GM19193 (cell line): ENCODE results near the gene DDX1.

Source experiments
- POLR2A ChIP-seq: IDR thresholded peaks from 4 replicates; pipeline ENCODE4 v1.6.1; 2011; ENCODE audit not compliant: insufficient read depth, insufficient read length; ENCODE audit errors: extremely low read depth

The DDX1 gene

DNA sequence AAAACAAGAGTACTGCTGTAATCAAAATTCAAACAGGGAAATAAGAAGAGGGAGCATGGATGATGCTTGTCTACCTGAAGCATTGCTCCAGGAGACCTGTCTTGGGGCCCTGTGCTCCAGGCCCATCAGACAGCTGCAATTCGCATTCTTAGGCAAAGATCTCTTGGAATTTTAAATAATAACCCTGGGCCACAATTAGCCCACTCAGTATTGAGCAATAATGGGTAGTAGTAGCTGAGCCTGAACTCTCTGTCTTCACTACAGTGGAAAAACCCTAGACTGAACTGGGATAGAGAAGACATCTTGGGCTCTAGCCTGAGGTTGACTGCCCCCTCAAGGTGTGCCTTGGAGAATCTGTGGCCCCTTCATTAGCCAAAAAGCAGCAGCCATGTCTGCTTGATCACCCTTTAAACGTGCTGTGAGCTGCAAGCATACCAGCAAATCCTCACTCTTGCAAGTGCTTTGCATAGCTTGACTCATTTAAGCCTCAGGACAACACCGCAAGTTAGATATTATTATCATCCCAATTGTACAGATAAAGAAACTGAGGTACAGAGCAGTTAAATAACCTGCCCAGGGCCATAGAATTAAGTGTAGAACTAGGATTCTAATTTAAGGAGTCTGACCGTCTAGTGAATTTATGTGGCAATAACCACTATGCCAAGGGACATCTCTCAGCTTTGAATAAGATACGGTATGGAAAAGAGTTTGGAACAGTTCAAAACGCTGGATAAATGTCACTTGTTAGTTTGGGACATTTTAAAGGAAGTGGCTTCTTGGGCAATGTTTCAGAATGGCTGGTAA is 69.0 kb downstream of the DDX1 start:
- no peak for TF ChIP-seq POLR2A

DNA sequence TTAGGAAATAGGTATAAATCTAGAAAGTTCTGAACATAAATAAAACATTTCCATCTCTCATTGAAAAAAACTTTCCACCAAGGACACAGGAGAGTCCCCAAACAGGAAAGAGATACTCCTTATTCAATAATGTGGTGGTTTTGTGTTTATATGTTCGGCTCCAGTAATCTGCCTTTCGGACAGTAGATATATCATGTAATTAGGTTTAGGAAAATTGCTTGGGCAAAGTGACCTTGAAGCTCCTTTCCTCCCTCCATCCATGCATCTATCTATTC is 69.6 kb downstream of the DDX1 start:
- TF ChIP-seq POLR2A: no peak

DNA sequence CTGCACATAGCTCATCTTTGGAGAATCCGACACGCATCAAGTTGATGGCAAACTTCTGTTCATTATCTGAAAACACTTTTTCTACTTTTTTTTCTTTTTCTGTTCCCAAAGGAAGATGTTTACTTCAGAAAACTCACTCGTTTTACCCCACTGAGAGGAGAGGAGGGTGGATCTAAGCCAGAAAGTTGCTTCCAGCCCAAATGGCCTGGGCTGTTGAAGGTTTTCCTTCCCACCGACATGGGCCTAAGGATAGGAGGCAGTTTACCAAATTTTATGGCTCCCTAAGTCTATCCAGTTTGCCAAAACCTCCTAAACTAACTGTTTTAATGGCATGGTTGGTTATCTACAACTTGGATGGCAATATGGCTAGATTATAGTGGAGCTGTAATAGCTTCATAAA is 70.4 kb downstream of the DDX1 start:
- TF ChIP-seq POLR2A: no peak

DNA sequence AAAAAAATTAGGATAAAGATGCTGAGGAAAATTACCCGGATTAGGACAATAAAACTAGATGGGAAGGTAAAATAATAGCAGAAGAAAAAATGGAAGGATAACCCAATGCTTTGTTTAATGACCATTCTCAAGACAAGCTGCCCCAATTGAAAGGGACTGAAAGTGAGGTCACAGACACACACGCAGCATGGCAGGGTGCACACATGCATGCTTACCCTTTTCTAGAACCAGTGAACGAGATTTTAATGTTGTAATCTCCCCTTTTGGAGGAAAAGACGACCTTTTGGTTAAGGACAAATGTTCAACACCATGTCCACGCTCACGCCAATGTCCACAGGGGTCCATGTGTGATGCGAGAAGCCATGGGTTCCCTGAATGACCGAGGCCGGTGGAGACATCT is 70.9 kb downstream of the DDX1 start:
- no peak for TF ChIP-seq POLR2A

DNA sequence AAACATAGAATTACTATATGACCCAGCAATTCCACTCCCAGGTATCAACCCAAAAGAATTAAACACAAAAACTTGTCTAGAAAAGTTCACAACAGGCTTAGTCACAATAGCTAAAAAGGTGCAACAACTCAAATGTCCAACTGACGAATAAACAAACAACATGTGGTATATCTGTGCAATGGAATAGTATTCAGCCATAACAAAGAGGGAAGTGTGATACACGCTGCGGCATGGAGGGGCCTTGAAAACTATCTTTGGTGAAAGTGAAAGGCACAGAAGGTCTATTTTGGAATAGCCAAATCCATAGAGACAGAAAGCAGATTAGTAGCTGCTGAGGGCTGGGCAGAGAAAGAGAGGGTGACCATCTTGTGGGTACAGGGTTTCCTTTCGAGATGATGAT is 72.1 kb downstream of the DDX1 start:
- no peak for TF ChIP-seq POLR2A

DNA sequence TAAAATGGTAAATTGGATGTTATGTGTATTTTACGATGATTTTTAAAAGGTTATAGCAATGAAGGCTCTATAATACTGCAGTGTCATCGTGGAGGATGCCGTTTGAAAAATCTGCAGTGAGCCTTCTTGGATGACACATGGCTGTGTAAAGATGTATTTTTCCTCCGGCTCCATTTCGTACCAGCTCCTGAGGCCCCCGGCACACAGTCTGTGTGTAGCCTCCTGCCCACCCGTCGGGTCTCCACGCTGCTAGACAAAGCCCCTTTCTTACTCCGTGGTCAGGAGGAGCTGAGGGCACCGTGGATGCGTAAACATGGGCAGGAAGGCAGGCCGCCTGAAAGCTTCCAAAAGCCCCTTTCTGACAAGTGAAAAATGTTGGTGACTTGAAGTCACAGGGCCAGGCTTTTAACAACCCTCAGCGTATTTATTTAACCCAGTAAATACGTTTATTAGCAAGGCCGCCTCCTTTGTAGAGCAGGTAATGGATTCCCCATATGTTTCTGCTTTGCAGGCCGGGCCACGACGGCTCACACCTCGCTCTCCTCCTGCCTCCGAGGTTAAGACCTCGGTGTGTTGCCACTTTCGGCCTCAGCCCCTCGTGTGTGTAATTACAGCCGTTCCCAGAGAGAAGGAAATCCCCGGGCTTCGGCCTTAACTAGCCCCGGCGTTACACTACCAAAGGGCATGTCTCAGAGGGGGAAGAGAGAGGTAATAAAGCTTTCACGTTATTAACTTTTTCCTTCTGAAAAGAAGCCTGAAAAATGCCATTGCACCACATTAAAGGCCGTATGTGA is 72.8 kb downstream of the DDX1 start:
- TF ChIP-seq POLR2A: no peak

DNA sequence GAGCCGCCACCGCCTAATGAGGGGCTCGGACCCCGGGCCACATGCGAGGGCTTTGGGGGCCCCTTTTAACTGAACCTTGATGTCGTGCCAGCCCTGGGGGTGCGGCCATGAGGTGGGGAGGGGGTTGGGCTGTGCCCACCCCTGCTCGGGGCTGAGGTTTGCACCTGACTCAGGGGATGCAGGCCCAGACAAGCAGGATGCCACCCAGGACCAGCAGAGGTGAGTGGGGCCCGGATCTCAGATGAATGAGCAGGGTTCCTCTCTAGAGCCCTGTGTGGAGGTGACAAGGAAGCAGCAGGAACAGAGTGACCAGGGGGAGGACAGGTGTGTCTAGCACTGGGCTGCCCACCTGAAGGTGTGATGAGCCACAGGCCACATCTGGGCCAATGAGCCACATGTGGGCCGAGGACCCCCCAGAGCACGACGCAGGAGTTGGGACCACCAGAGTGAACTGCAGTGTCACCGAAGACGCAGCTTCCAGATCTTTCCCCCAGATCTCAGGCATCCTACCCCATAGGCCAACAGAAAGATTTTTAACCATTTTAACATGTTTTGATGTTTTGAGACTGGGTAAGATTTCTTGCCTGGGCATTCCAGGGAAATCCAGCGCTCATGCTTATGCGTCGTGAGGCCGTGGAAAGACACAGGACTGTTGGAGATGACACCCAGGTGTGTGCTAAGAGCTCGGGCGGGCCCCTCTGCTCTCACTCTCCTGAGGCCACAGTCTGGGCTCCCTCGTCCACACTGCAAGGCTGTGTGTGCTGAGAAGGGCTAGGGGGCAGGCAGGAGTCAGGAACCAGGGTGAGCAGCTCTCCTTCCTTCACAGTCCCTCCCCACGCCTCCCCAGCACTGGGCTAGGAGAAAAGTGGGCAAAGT is 73.6 kb downstream of the DDX1 start:
- TF ChIP-seq POLR2A: no peak

DNA sequence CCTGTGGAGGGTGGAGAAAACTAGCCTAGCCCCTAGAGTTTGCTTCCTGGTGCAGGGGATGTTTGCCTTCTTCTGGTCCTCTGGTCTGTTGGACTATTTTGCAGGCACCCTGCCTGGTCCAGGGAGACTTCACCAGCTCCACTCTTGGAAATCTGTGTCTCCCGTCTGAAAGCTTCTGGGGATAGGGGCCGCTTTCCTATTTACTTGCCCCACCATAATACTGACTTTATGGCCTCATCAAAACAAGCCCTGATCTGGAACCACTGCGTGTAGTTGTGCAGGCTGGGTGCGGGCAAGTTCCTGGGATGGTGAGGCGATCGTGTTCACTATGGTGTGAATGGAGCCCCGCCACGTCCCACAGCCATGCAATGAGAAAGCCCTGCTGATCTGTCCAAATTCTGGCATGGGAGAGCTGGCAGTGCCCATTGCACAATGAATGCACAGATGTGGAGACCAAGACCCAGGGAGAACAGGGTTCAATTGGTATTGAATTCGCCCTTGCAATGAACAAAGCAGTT is 74.3 kb downstream of the DDX1 start:
- no peak for TF ChIP-seq POLR2A

DNA sequence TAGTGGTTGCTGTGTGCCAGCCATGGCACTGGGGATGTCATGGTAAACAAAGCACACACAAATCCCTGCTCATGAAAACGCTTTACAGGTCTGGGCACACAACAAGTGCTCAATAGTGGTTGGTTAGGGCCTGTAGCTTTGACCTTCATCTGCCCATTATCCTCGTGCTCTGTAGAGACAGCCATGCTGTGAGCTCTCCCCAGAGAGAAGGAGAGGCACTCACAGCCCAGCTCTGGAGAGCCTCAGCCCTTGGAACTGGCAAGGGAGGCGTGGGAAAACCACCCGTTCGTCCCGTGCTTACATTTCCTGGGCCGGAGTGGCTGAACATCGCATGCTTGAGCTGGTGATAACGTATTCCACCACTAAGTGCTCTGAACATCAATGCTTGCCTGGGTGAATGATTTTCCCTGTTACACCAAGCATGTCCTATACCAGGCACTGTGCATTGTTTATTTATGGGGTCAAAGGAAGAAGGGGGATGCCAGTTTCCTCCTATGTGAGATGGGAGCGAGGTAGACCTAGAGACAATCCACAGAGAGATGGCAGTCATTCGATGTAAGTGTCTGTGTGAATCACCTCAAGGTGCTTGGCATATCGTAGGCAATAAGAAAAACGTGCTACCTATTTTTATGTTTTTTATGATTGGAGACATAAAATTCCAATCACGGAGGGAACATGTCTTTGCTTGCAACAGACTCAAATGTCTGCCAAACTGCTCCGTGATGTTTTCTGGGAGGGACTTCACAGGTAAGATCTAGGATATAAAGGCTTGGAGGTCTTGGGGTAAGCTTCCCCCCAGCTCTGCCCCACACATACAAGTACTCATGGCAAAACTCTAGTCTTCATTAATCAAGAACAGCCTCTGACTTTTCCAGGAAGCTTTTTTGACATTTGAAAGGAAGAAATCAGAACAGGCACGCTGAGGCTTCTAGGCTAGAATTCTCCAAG is 75.5 kb downstream of the DDX1 start:
- TF ChIP-seq POLR2A: no peak

DNA sequence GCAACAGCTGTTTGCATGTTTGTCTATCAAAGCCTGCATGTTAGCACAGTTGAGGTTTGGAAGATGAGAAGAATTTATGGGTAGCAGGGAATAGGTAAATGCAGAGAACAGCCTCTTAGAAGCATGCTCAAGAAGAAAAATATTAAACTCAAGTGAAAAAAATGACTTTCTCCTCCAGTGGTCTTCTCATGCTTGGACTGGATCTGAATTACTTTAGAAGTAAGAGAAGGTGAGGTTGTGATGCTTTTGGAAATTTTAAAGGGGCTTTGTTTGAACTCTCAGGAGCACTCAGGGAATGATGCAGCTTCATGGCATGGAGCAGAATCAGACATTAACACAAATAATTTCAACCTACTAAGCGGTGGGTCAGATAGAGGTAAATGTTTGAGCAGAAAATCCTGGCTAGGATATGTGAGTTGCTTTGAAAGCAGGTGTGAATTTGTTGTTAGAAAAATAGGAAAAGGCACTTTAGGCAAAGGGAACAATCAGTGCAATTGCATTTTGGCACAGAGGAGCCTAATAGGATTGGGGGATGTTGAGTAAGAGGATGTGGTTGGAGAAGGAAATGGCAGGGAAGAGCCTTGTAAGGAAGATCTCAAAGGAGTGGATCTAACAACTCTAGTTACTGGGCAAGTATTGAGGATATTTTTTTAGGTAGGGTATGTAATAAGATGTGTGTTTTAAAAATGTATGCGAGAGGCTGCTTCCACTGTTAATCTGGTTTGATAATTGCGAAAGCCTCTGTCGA is 76.3 kb downstream of the DDX1 start:
- TF ChIP-seq POLR2A: no peak

DNA sequence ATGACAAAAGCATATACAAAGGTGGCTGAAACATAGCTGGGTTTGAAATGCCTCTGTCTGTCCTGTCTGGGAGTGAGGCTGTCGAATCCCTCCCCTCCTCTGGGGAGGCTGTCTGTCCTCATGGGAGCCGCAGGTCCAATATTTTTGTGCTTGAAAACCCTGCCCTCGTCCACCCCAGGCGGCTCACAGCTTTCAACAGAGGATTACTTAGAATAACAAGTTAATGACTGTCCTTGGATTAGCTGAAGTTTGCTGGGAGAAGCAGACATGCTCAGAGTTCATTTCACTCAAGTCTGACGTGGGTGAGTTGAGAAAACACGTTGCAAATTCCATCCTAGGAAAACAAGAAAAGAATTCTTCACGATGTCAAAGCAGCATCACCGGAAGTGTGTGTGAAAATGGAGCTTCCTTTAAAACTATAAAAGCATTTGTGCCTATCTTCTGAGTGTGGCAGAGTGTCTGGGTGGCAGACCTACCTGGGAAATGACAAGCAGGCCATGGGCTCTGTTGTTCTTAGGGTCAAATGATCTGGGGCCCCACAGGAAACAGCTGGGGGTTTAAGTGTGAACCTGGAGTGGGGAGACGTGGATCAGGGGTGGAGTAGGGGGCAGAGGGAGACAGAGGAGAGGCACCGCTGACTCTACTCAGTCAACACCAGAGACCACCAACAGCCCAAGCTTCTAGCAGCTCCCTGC is 77.1 kb downstream of the DDX1 start:
- TF ChIP-seq POLR2A: no peak

DNA sequence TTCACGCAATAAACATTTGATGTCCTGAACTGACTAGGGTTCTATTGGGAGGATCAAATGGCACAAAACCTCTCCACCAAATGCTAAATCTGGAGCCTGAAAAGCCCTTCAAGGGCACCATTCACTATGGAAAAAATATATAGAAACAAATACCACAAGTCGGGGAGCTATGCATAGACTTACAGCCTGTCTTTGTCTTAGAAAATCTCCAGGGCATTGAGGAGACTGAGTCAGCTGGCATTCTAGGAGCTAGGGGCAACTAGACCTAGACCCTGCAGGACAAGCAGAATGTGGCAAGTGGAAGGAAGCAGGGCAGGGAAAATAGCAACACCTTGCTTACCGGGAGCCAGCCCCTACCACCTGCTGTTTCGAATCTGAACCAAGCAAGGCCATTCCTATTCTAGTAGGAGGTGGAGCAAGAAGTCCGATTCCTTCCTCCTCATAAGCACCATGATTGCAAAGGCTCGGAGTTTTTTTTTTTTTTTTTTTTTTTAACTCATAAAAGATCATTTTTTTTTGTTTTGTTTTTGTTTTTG is 77.8 kb downstream of the DDX1 start:
- TF ChIP-seq POLR2A: no peak

DNA sequence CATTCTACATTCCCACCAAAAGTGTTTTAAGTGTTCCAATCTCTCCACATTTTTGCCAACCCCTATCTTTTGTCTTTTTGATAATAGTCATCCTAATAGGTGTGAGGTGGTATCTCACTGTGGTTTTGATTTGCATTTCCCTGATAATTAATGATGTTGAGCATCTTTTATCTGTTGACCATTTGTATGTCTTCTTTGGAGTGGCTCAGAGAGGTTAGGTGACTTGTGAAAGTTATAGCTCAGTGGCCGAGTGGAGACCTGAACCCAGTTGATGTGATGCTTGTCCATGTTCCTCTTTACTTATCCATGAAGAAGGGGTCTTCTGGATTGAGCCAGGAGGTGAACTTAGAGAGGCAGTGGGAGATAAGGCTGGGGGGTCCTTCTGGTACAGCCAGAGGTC is 78.8 kb downstream of the DDX1 start:
- TF ChIP-seq POLR2A: no peak
